Measurements from ENCODE around the gene GNPNAT1.

- TF ChIP-seq CREB1 (CRISPR knock-in tag; IDR thresholded peaks at IDR 0.05; ENCODE audit: low read depth): no peak
- TF ChIP-seq CTCF (conservative IDR thresholded peaks at IDR 0.05; ENCODE audit: low read depth in 2 of 2): no peak
- TF ChIP-seq NANOG (IDR thresholded peaks at IDR 0.05; ENCODE audit: borderline replicate concordance): no peak
- TF ChIP-seq, protein P1, sequence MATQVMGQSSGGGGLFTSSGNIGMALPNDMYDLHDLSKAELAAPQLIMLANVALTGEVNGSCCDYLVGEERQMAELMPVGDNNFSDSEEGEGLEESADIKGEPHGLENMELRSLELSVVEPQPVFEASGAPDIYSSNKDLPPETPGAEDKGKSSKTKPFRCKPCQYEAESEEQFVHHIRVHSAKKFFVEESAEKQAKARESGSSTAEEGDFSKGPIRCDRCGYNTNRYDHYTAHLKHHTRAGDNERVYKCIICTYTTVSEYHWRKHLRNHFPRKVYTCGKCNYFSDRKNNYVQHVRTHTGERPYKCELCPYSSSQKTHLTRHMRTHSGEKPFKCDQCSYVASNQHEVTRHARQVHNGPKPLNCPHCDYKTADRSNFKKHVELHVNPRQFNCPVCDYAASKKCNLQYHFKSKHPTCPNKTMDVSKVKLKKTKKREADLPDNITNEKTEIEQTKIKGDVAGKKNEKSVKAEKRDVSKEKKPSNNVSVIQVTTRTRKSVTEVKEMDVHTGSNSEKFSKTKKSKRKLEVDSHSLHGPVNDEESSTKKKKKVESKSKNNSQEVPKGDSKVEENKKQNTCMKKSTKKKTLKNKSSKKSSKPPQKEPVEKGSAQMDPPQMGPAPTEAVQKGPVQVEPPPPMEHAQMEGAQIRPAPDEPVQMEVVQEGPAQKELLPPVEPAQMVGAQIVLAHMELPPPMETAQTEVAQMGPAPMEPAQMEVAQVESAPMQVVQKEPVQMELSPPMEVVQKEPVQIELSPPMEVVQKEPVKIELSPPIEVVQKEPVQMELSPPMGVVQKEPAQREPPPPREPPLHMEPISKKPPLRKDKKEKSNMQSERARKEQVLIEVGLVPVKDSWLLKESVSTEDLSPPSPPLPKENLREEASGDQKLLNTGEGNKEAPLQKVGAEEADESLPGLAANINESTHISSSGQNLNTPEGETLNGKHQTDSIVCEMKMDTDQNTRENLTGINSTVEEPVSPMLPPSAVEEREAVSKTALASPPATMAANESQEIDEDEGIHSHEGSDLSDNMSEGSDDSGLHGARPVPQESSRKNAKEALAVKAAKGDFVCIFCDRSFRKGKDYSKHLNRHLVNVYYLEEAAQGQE (IDR thresholded peaks at IDR 0.05; ENCODE audit: unreplicated experiment): no peak
- TF ChIP-seq EZH2 (IDR thresholded peaks at IDR 0.05; ENCODE audit: low read depth, unreplicated experiment): no peak
- no peak for TF ChIP-seq ZNF462 (CRISPR knock-in tag; IDR thresholded peaks at IDR 0.05)
- no peak for TF ChIP-seq ETS1 (IDR thresholded peaks at IDR 0.05)
- no peak for TF ChIP-seq ZNF331 (CRISPR knock-in tag; IDR thresholded peaks at IDR 0.05; ENCODE audit: low read depth)
- TF ChIP-seq POLR2AphosphoS5 (IDR thresholded peaks at IDR 0.05; ENCODE audit: low read depth): no peak
- TF ChIP-seq EZH2phosphoT487 (IDR thresholded peaks at IDR 0.05; ENCODE audit: unreplicated experiment): no peak
- no peak for TF ChIP-seq ZNF114 (CRISPR knock-in tag; IDR thresholded peaks at IDR 0.05)
- TF ChIP-seq JUNB (IDR thresholded peaks at IDR 0.05; ENCODE audit: unreplicated experiment): no peak
Observed at GRCh38 chr14:52740751-52741150, 50.7 kb downstream of the GNPNAT1 start.
